ENCODE results near the gene RPL34. TPM values are rescaled to one million over a fixed set of nuclear protein-coding genes. Genes with fewer than 3 reads are reported as not detected.

Gene RPL34
- total and polyA plus RNA-seq, 3 donors from 2014 or later, result 237 to 950 (median 435) TPM

DNA sequence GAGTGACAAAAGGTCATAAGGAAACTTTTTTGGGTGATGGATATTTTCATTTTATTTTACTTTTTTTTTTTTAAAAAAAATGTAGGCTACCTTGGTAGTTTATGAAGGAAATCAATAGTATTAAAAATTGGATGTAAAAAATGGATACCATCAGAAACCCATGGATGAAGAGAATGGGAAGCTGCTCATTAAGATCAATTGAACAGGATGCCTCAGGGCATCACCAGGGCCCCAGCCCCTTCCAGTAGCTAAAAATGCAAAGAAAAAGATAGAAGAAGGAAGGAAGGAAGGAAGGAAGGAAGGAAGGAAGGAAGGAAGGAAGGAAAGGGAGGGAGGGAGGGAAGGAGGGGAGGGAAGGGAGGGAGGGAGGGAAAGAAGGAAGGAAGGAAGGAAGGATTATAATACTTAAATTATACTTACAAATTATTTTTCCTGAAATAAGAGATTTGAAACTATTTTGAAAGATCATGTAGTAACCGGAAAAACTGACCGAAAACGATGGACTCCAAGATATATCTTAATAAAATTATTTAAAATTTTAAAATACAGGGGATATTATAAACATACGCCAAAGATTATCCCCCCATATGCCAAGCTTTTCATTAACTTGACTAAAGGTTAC lies 54.1 kb downstream of the RPL34 start:
- intact Hi-C loops (cut with DNase I; ENCODE audit: low total_unique reads), result no loop called here
- Histone ChIP-seq H3K4me1 (no peaks in the 10 kb centered on the region), H3K27ac (no peak overlapping the region), H3K9me3 (no peaks in the 10 kb centered on the region), H3K4me3 (no peak overlapping the region), H3K27me3 (no peaks in the 10 kb centered on the region), H3K36me3 (ENCODE audit: low read depth, missing control alignments) (no peaks in the 10 kb centered on the region)
- WGBS, 2 donors, result 68 to 70% methylated on average over 4 of the region's 4 CpGs
- no peak for DNase-seq
- TF ChIP-seq CTCF (IDR thresholded peaks at IDR 0.05), result no peak
- TF ChIP-seq POLR2A (IDR thresholded peaks at IDR 0.05), result no peak

Small RNAs within 50 kb of the gene (small RNA-seq; reads per million reads assigned to genes)
- gene RNU6-431P, result 0 reads per million in 2 donors

Other genes with a start within 250 kb of the RPL34 start
- 10 to 100 TPM; 48.9 to 54.5 TPM for gene OSTC, start 30.0 kb downstream of the RPL34 start, total RNA-seq
- gene OSTC, start 30.0 kb downstream of the RPL34 start, polyA plus RNA-seq (ENCODE audit: insufficient read depth, low read depth, low replicate concordance), result 78.1 TPM
- gene ETNPPL, start 142.5 kb downstream of the RPL34 start, total RNA-seq, result 1 to 10 TPM; 1.1 to 2.0 TPM
- 0.44 TPM for gene ETNPPL, start 142.5 kb downstream of the RPL34 start, polyA plus RNA-seq (ENCODE audit: insufficient read depth, low read depth, low replicate concordance)

Measured in testis (tissue), 3 donors.